GF-D8 (cell line): ENCODE data around the gene SOBP.
"Not testable (repeated sequence)": the region's sequence is repeated elsewhere in the genome, so short reads cannot be mapped to it uniquely, and the experiment has no call there.

Experiments
- DNase-seq: peaks from one replicate; lab custom pipeline; 2025; lab: John Stamatoyannopoulos, UW

Gene SOBP

GRCh38 chr6:107488875-107489635, 862 bp upstream of the SOBP start:
- no peak for DNase-seq

- no peak for DNase-seq
These were observed 735 bp downstream of the SOBP start for GRCh38 chr6:107490566-107491137.

GRCh38 chr6:107491138-107491609, 1.3 kb downstream of the SOBP start:
- no peak for DNase-seq

GRCh38 chr6:107491760-107492660, 2.1 kb downstream of the SOBP start:
- no peak for DNase-seq

- DNase-seq = no peak
These were observed 3.5 kb downstream of the SOBP start for GRCh38 chr6:107493158-107494057.

- DNase-seq = no peak
These were observed 5.3 kb downstream of the SOBP start for GRCh38 chr6:107495196-107495643.

- no peak for DNase-seq
These were observed 6.1 kb downstream of the SOBP start for GRCh38 chr6:107495971-107496370.

GRCh38 chr6:107496892-107497684, 7.2 kb downstream of the SOBP start:
- no peak for DNase-seq

GRCh38 chr6:107504270-107505026, 14.5 kb downstream of the SOBP start:
- DNase-seq = no peak

- DNase-seq = no peak
These were observed 16.2 kb downstream of the SOBP start for GRCh38 chr6:107506145-107506544.

- DNase-seq = no peak
These were observed 19.6 kb downstream of the SOBP start for GRCh38 chr6:107509506-107509905.

GRCh38 chr6:107510108-107510507, 20.2 kb downstream of the SOBP start:
- no peak for DNase-seq

GRCh38 chr6:107511511-107511993, 21.6 kb downstream of the SOBP start:
- no peak for DNase-seq

GRCh38 chr6:107513214-107513613, 23.3 kb downstream of the SOBP start:
- DNase-seq = no peak

- DNase-seq = no peak
These were observed 26.0 kb downstream of the SOBP start for GRCh38 chr6:107515955-107516354.

GRCh38 chr6:107517274-107517673, 27.4 kb downstream of the SOBP start:
- no peak for DNase-seq

GRCh38 chr6:107519224-107519623, 29.3 kb downstream of the SOBP start:
- not testable (repeated sequence) for DNase-seq

- DNase-seq = not testable (repeated sequence)
These were observed 30.8 kb downstream of the SOBP start for GRCh38 chr6:107520706-107521105.

- no peak for DNase-seq
These were observed 33.3 kb downstream of the SOBP start for GRCh38 chr6:107523054-107523791.
